Endothelial cell of hepatic sinusoid (primary cell): ENCODE data around the gene OSBPL8.

ENCODE experiments used
- in situ Hi-C: cut with HindIII; loops from 2 replicates; pipeline ENCODE4 v1.10.0; 2017; ENCODE audit warnings: low sequenced_read_pairs

Gene OSBPL8

DNA sequence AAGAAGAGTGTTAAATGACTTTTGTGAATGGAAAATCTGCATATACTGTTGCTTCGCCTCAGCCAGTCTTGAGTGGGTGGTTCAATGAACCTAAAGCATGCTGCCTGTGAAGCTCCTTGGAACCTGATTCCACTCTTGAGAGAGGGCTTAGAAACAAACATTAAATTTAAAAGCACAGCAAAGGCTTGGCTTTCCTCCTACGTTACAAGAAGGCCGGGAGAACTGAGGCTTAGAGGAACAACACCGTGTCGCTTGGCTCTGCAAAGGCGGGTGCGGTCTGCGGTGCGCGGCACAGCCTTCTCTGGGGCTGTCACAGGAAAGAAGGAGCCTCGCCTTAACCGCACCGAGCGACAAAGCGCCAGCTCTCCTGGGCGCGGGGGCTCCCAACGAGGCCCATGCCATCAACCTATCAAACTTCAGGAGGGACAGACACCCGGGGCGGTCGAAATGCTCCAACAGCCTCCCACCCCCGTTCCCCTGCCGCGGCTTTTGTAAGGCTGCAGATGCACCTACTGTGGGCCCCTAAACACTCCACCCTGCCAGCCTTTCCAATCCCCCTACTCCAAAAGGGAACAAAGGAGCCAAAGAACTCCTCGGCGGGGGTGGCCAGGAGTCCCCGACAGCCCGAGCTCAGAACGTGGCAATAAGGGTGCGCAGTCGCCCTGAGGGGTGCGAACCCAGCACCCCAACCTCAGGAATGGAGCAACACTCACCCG, 729 bp downstream of the OSBPL8 start:
- in situ Hi-C loops: no loop called here

GRCh38 chr12:76556368-76556767, 3.2 kb downstream of the OSBPL8 start:
- in situ Hi-C loops: no loop called here

- in situ Hi-C loops: no loop called here
These were observed 3.8 kb downstream of the OSBPL8 start for GRCh38 chr12:76555797-76556196.

GRCh38 chr12:76555231-76555767, 4.3 kb downstream of the OSBPL8 start:
- in situ Hi-C loops: no loop called here

DNA sequence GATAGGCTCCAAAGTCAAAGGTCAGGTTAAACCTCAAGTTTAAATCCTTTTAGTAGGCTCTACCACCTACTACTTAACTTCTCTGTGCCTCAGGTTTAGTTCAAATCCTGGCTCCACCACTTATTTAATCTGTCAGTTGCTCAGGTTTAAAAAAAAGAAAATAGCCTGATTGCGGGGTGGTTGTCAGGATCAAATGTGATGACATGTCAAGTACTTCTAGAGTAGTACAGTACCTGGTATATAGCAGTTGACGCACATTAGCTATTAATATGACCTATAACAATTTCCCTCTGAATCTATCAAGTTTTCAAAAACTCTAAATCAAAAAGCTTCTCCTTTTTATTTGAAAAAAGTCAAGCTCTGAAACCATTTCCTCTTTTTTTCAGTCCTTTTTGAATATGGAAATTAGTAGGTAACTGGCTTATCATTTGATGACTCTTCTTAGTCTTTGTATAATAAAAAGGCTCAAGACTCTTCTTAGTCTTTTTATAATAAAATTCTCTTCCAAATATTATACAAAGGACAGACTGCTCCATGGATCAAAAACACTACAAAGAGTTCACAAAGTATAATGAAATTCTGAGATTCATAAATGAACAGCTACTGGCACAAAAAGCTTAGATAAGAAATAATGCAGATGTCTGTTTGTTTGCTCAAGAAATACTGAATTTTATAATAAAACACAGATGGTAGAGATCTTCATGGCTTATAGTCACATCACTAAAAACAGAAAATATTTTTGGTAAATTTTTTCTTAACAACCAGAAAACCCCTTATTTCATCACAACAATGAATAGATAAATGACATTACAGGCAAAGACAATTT, 5.0 kb downstream of the OSBPL8 start:
- in situ Hi-C loops: no loop called here

- in situ Hi-C loops: no loop called here
These were observed 7.1 kb downstream of the OSBPL8 start for GRCh38 chr12:76552343-76552938.

- in situ Hi-C loops: no loop called here
These were observed 8.1 kb downstream of the OSBPL8 start for GRCh38 chr12:76551482-76551888.

- in situ Hi-C loops: no loop called here
These were observed 10.4 kb downstream of the OSBPL8 start for GRCh38 chr12:76549131-76549530.

- in situ Hi-C loops: no loop called here
These were observed 11.2 kb downstream of the OSBPL8 start for GRCh38 chr12:76548222-76548837.

- in situ Hi-C loops: no loop called here
These were observed 12.0 kb downstream of the OSBPL8 start for GRCh38 chr12:76547526-76547925.

DNA sequence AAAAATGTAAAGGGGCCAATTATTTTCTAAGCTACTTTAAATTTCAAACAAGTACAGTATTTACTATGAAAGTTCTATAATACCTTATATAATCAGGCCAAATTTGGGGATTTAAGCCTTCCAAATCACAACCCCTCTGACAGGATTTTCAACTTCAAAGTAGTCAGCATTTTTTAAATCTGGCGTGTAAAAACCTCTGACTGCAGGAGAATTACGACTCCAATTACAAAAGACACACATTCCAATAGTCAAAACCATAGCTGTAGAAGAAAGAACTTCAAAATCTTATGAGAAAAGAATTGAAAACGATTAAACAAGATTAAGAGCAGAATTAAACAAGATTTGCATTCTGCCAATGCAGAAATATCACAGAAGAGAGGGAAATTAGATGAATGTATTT, 12.7 kb downstream of the OSBPL8 start:
- in situ Hi-C loops: no loop called here

GRCh38 chr12:76545486-76545885, 14.1 kb downstream of the OSBPL8 start:
- in situ Hi-C loops: no loop called here

DNA sequence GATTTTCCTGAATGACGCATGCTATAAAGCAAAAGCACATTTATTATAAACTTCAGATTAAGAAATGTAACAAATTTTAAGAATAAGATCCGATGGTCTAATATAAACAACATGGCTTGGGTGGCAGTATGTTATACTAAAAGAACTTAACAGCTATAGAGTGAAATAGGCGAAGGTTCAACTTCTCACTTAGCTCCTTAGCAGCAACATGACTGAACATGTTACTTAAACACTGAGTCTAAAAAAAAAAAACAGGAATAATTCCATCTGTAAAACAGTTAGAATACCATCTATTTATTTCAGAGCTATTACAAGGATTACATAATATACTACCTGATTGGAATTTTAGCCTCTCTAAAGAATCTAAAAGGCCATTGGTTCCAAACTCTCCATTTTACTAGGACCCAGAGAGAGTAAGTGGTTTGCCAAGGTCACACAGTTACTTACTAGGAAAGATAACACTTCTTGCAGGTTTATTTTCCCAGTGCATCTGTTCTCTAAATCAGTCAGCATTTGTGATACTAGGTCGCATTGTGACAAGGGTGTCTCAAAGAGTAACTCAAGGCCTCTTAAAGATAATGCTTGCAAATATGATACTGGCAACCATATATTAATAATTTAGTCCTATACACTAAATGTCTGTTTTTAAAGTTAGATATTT, 14.8 kb downstream of the OSBPL8 start:
- in situ Hi-C loops: no loop called here

- in situ Hi-C loops: no loop called here
These were observed 15.7 kb downstream of the OSBPL8 start for GRCh38 chr12:76543813-76544347.

DNA sequence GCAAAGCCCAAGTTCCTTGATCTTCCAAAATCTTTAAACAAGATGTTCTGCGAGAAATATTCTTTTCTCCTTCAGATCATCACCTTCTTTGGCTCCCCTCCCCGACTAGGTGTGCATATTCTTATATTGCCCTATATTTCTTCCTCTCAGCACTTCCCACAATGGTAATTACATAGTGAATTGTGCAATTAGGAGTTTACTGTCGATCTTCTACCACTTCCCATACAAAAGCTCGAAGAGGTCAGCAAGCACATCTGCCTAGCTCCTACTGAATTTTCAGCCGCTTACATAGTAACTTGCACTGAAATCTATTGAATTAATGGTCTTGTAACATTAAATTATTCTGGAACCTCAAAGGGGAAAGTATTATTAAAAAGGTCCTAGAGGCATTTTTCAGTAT, 16.7 kb downstream of the OSBPL8 start:
- in situ Hi-C loops: no loop called here

DNA sequence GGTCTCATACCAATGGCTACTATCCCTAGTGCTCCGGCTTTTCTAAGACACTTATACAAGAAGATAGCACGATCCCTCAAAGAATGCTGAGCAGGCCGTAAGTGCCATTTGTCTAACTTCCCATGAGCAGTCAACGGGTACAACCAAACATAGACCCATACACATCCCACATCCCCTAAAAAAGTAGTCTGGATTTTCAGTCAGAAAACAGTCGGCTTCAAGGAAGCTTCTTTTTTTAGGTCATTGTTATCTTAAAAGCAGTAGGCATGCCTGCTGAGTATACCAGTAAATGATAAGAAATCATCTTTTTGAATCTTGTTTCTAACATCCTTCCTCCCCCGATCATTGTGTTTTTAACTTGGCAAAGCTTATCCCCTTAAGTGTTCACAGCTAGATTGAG, 19.8 kb downstream of the OSBPL8 start:
- in situ Hi-C loops: no loop called here

GRCh38 chr12:76537923-76538322, 21.6 kb downstream of the OSBPL8 start:
- in situ Hi-C loops: no loop called here

- in situ Hi-C loops: no loop called here
These were observed 23.0 kb downstream of the OSBPL8 start for GRCh38 chr12:76536546-76536945.

DNA sequence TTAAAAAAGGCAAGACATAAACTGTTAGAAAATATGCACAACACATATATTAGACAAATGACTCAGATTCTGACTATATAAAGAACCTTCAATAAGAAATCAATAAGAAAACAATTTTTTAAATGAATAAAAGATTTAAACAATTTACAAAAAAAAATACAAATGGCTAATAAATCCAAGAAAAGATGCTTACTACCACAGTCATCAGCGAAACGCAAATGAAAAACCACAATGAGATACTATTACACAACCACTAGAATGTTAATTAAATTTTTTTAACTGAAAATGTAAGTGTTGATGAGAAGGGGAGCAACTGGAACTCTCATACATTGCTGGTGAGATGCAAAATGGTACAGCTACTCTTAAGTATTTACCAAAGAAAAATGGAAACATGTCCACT, 24.4 kb downstream of the OSBPL8 start:
- in situ Hi-C loops: no loop called here

- in situ Hi-C loops: no loop called here
These were observed 26.2 kb downstream of the OSBPL8 start for GRCh38 chr12:76533331-76533730.
